GM12873 (cell line): Measurements from ENCODE around the gene RNF182.

Source experiments
- CTCF ChIP-seq: IDR thresholded peaks from 2 replicates; pipeline ENCODE4 v1.5.1; 2012; ENCODE audit warnings: low read depth, mild to moderate bottlenecking, moderate library complexity, low read length, control low read depth; ENCODE audit not compliant: insufficient read depth; ENCODE audit errors: missing control alignments

RNF182 gene

GRCh38 chr6:13892017-13892645, 32.6 kb upstream of the RNF182 start:
- TF ChIP-seq CTCF = no peak

- TF ChIP-seq CTCF = no peak
Measured at GRCh38 chr6:13902922-13903321, 21.8 kb upstream of the RNF182 start.

GRCh38 chr6:13903364-13903763, 21.4 kb upstream of the RNF182 start:
- no peak for TF ChIP-seq CTCF

GRCh38 chr6:13907001-13907350, 17.8 kb upstream of the RNF182 start:
- no peak for TF ChIP-seq CTCF

- no peak for TF ChIP-seq CTCF
Measured at GRCh38 chr6:13907614-13908215, 17.0 kb upstream of the RNF182 start.

GRCh38 chr6:13908955-13909381, 15.8 kb upstream of the RNF182 start:
- TF ChIP-seq CTCF = peak; percentile 66

- TF ChIP-seq CTCF = no peak
Measured at GRCh38 chr6:13910443-13910842, 14.3 kb upstream of the RNF182 start.
